ENCODE measurements around the gene RIMBP2.

RIMBP2 gene

DNA sequence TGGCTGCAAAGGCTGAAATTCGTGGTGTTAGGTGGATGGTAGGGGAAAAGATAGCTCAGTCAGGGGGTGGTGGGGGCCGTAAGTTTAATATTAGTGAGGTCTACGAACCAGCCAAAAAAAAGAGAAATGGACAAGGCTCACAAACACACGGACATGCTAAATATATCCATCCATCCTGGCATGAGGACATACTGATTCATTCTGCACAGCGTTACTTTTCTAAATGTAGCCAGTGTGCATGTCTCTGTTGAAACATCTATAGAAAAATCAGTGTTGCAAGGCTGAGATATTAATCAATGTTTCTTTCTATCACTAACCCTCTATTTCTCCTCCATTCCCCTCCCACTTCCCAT lies 227.8 kb downstream of the RIMBP2 start:
- no peak overlapping the region for H3K4me3 ChIP-seq (ENCODE audit: low read depth, low read length)
- no peak for TF ChIP-seq MAX (IDR thresholded peaks at IDR 0.05; ENCODE audit: low read depth, low read length)
- TF ChIP-seq CTCF (IDR thresholded peaks at IDR 0.05; ENCODE audit: low read depth, low read length), result no peak
- TF ChIP-seq MYC (IDR thresholded peaks at IDR 0.05; ENCODE audit: low read depth, low read length), result no peak
- TF ChIP-seq POLR2A (IDR thresholded peaks at IDR 0.05; ENCODE audit: extremely low read depth, insufficient read length), result no peak
- no peak for DNase-seq (ENCODE audit: low read depth)

DNA sequence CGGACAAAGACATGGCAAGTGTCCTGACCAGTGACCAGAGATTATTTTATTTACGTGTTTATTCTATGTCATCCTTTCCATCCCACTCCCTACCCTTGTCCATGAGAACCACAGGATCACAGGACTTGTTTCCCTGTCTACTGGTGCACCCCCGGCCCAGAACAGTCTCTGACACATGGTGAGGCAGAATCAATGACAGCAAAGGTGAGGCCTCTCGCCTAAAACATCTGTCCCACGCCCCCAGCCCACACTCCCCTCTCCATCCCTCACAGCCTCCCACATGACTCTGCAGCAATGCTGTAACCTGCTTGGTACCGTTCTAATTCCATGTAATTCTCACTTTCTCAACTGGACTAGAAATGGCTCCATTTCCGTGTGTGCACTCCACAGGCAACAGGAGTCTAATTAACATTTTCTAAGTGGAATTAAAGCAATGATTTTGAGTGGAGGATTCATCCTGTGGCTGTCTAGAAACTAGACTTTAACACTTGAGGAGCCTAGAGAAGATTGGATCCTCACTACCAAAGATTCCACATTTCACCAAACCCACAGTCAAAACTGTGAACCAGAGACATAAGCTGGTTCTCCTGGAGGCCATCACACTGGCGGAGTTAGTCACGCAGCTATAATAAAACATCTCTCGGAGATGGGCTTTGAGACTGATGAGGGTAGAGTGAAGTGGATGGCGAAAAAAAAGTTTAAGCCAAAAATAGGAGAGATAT lies 228.3 kb downstream of the RIMBP2 start:
- no peak overlapping the region for H3K4me3 ChIP-seq (ENCODE audit: low read depth, low read length)
- no peak for TF ChIP-seq CTCF (IDR thresholded peaks at IDR 0.05; ENCODE audit: low read depth, low read length)
- TF ChIP-seq POLR2A (IDR thresholded peaks at IDR 0.05; ENCODE audit: extremely low read depth, insufficient read length), result no peak
- no peak for TF ChIP-seq MYC (IDR thresholded peaks at IDR 0.05; ENCODE audit: low read depth, low read length)
- no peak for TF ChIP-seq MAX (IDR thresholded peaks at IDR 0.05; ENCODE audit: low read depth, low read length)
- DNase-seq (ENCODE audit: low read depth), result no peak

- TF ChIP-seq MAX (IDR thresholded peaks at IDR 0.05; ENCODE audit: low read depth, low read length) (no peak), POLR2A (IDR thresholded peaks at IDR 0.05; ENCODE audit: extremely low read depth, insufficient read length) (no peak), CTCF (IDR thresholded peaks at IDR 0.05; ENCODE audit: low read depth, low read length) (no peak)
These were observed 229.1 kb downstream of the RIMBP2 start for GRCh38 chr12:130486891-130487416.

GRCh38 chr12:130486146-130486435 lies 230.0 kb downstream of the RIMBP2 start:
- TF ChIP-seq MYC (IDR thresholded peaks at IDR 0.05; ENCODE audit: low read depth, low read length), result no peak
- TF ChIP-seq MAX (IDR thresholded peaks at IDR 0.05; ENCODE audit: low read depth, low read length), result no peak
- TF ChIP-seq POLR2A (IDR thresholded peaks at IDR 0.05; ENCODE audit: extremely low read depth, insufficient read length), result no peak
- TF ChIP-seq CTCF (IDR thresholded peaks at IDR 0.05; ENCODE audit: low read depth, low read length), result no peak
- no peak overlapping the region for H3K4me3 ChIP-seq (ENCODE audit: low read depth, low read length)
- DNase-seq (ENCODE audit: low read depth), result no peak

More at GRCh38 chr12:130486891-130487416, 229.1 kb downstream of the RIMBP2 start:
- no peak for DNase-seq (ENCODE audit: low read depth)
- no peak overlapping the region for H3K4me3 ChIP-seq (ENCODE audit: low read depth, low read length)

GRCh38 chr12:130485291-130486145 lies 230.6 kb downstream of the RIMBP2 start:
- H3K4me3 ChIP-seq (ENCODE audit: low read depth, low read length), result no peak overlapping the region
- no peak for DNase-seq (ENCODE audit: low read depth)
- TF ChIP-seq CTCF (IDR thresholded peaks at IDR 0.05; ENCODE audit: low read depth, low read length), result no peak
- TF ChIP-seq MYC (IDR thresholded peaks at IDR 0.05; ENCODE audit: low read depth, low read length), result no peak
- TF ChIP-seq MAX (IDR thresholded peaks at IDR 0.05; ENCODE audit: low read depth, low read length), result no peak
